Effector memory CD4-positive, alpha-beta T cell (primary cell): ENCODE results near the gene DTNB.

Source experiments
- DNase-seq, 3 donors: peaks; one replicate each; pipeline ENCODE4 v3.0.0-alpha.2; 2020
- H3K27ac ChIP-seq: 2 replicates; pipeline ENCODE4 v1.7.0; 2013; ENCODE audit warnings: mild to moderate bottlenecking, low read length, moderate library complexity; ENCODE audit not compliant: insufficient read depth, poor library complexity, severe bottlenecking
- H3K27me3 ChIP-seq: replicated peaks from 2 replicates; pipeline ENCODE4 v1.7.0; 2013; ENCODE audit warnings: mild to moderate bottlenecking, low read length; ENCODE audit not compliant: insufficient read depth, control insufficient read depth, poor library complexity, severe bottlenecking
- H3K36me3 ChIP-seq: 2 replicates; pipeline ENCODE4 v1.7.0; 2013; ENCODE audit warnings: mild to moderate bottlenecking, low read length, moderate library complexity; ENCODE audit not compliant: control insufficient read depth, insufficient read depth
- H3K4me1 ChIP-seq: 2 replicates; pipeline ENCODE4 v1.7.0; 2013; ENCODE audit warnings: low read length, mild to moderate bottlenecking; ENCODE audit not compliant: control insufficient read depth, insufficient read depth, poor library complexity, severe bottlenecking
- H3K4me3 ChIP-seq: 2 replicates; pipeline ENCODE4 v1.7.0; 2013; ENCODE audit warnings: low read length, low read depth, mild to moderate bottlenecking; ENCODE audit not compliant: insufficient read depth, poor library complexity, severe bottlenecking
- H3K9me3 ChIP-seq: 2 replicates; pipeline ENCODE4 v1.7.0; 2013; ENCODE audit warnings: mild to moderate bottlenecking, low read length, moderate library complexity; ENCODE audit not compliant: control insufficient read depth

DTNB gene

DNA sequence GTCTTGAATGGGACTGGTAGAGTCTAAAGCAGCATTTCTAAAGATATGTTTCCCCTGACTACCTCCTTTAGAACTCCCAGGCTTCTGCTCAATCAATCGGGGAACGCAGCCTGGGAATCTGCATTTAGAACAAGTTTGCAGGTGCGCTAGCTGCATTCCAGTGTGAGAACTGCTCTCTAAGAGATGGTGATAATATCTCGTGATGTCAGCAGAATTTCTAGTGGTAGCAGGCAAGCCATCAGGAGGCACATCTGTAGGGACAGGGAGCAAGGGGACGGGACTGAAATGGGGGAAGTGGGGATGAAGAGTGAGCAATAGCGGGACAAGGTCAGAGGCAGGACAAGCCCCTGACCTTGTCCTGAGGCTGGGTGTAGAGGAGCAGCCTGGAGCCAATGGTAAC lies 211.4 kb downstream of the DTNB start:
- Histone ChIP-seq H3K4me1 (no peaks in the 10 kb centered on the region), H3K4me3 (no peak overlapping the region), H3K27ac (no peak overlapping the region), H3K27me3 (no peaks in the 10 kb centered on the region), H3K36me3 (no peaks in the 10 kb centered on the region), H3K9me3 (no peaks in the 10 kb centered on the region)
- no peak for DNase-seq

GRCh38 chr2:25460261-25460905 lies 213.0 kb downstream of the DTNB start:
- no peak for DNase-seq

DNA sequence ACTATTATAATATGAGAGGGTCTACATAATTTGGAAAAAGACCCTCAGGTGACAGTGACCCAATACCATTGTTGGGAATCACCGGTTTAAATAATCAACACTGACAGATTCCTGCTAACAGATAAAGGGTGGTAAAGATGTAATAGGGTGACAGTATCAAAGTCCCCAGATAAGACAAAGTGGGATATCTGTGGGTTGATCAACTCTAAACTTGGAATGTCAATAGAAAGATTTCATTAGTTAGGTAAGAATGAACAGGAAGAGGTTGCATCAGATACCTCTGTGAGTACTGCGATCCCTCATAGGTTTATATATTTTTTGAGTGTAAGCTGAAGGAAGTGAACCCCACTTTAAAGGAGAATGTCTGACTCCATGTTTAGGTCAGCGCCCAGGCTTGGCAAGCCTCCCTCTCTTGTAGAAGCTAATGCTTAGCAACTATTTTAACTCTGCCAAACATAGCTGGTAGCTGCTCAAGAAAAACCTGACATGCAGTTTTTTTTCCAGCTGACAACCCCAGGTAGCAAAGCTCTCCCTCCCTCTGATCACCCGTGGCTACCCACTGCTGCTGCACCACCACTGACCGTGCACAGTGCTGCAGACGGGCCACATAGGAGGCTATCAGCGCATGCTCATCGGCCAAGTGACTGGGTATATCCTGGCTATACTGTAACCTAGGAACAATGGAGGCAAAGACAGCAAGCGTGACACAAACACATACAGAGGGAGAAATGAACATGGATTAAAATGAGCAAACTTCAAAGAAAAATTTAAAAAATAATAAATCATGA lies 218.4 kb downstream of the DTNB start:
- H3K4me1 ChIP-seq: no peaks in the 10 kb centered on the region
- no peaks in the 10 kb centered on the region for H3K9me3 ChIP-seq
- no peaks in the 10 kb centered on the region for H3K36me3 ChIP-seq
- no peak overlapping the region for H3K4me3 ChIP-seq
- no peak for DNase-seq
- H3K27me3 ChIP-seq: no peaks in the 10 kb centered on the region
- no peak overlapping the region for H3K27ac ChIP-seq

More at GRCh38 chr2:25460261-25460905, 213.0 kb downstream of the DTNB start:
- Histone ChIP-seq H3K36me3 (no peaks in the 10 kb centered on the region), H3K9me3 (no peaks in the 10 kb centered on the region), H3K27me3 (no peaks in the 10 kb centered on the region), H3K27ac (no peak overlapping the region), H3K4me1 (no peaks in the 10 kb centered on the region), H3K4me3 (no peak overlapping the region)

- no peaks in the 10 kb centered on the region for H3K27me3 ChIP-seq
- H3K9me3 ChIP-seq: no peaks in the 10 kb centered on the region
- no peaks in the 10 kb centered on the region for H3K36me3 ChIP-seq
- H3K27ac ChIP-seq: no peak overlapping the region
- no peaks in the 10 kb centered on the region for H3K4me1 ChIP-seq
- no peak for DNase-seq
- H3K4me3 ChIP-seq: no peak overlapping the region
Observed at GRCh38 chr2:25453199-25453905, 220.0 kb downstream of the DTNB start.

DNA sequence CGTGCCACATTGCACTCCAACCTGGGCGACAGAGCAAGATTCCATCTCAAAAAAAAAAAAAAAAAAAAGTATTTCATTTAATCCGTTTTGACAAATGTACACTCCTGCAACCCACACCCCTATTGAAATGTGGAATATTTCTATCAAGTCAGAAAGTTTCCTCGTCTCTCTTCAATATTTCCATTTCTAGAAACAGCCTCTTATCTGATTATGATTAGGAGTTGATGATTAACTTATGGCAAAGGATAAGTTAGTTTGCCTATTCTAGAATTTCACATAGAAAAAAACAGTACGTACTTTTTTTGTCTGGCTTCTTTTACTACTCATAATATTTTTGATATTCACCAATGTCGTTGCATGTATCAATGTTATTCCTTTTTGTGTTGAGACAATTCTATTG lies 224.6 kb downstream of the DTNB start:
- no peaks in the 10 kb centered on the region for H3K4me1 ChIP-seq
- H3K27ac ChIP-seq: no peak overlapping the region
- no peaks in the 10 kb centered on the region for H3K9me3 ChIP-seq
- no peak for DNase-seq
- H3K36me3 ChIP-seq: no peaks in the 10 kb centered on the region
- no peak overlapping the region for H3K4me3 ChIP-seq
- no peaks in the 10 kb centered on the region for H3K27me3 ChIP-seq

DNA sequence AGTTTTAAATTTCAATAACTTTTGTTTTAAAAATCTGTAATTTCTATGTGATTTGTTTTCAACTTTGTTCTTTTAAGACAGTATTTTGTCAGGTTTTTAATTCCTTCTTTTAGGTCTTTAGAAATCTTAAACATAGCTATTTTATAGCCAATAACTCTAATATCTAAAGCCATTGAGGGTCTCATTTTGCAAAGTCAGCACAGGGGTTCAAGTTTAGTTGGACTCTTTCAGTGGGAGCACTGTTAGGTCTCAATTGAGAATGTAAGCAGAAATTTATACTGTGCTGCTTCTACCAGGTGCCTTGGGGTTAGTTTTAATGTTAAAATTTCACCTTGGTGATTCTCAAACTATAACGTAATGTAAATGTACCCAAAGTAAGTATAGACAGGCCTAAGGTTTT lies 226.4 kb downstream of the DTNB start:
- no peaks in the 10 kb centered on the region for H3K27me3 ChIP-seq
- H3K4me1 ChIP-seq: no peaks in the 10 kb centered on the region
- DNase-seq: no peak
- no peak overlapping the region for H3K27ac ChIP-seq
- no peaks in the 10 kb centered on the region for H3K9me3 ChIP-seq
- H3K36me3 ChIP-seq: no peaks in the 10 kb centered on the region
- H3K4me3 ChIP-seq: no peak overlapping the region

GRCh38 chr2:25446122-25446521 lies 227.3 kb downstream of the DTNB start:
- no peaks in the 10 kb centered on the region for H3K9me3 ChIP-seq
- no peaks in the 10 kb centered on the region for H3K36me3 ChIP-seq
- no peaks in the 10 kb centered on the region for H3K27me3 ChIP-seq
- no peak overlapping the region for H3K4me3 ChIP-seq
- H3K4me1 ChIP-seq: no peaks in the 10 kb centered on the region
- DNase-seq: no peak
- H3K27ac ChIP-seq: no peak overlapping the region

DNA sequence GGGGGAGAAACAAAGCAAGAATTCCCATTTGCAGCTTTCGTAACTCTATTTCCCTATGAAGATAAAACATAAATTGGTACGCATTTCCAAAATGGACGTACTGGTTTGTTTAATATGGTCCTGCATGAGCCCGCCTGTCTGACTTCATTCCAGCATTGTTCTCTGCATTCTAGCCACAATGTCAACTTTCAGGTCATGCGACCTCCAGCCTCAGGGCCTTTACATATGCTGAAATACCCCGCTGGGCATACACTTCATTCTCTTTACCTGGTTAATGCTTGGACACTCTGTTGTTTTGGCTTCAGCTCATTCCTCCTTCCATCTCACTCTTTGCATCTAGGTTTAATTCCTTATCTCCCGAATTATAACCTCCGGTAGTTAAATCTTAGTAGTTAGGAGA lies 227.9 kb downstream of the DTNB start:
- H3K9me3 ChIP-seq: no peaks in the 10 kb centered on the region
- H3K27ac ChIP-seq: no peak overlapping the region
- no peak for DNase-seq
- no peak overlapping the region for H3K4me3 ChIP-seq
- no peaks in the 10 kb centered on the region for H3K27me3 ChIP-seq
- H3K4me1 ChIP-seq: no peaks in the 10 kb centered on the region
- H3K36me3 ChIP-seq: no peaks in the 10 kb centered on the region

DNA sequence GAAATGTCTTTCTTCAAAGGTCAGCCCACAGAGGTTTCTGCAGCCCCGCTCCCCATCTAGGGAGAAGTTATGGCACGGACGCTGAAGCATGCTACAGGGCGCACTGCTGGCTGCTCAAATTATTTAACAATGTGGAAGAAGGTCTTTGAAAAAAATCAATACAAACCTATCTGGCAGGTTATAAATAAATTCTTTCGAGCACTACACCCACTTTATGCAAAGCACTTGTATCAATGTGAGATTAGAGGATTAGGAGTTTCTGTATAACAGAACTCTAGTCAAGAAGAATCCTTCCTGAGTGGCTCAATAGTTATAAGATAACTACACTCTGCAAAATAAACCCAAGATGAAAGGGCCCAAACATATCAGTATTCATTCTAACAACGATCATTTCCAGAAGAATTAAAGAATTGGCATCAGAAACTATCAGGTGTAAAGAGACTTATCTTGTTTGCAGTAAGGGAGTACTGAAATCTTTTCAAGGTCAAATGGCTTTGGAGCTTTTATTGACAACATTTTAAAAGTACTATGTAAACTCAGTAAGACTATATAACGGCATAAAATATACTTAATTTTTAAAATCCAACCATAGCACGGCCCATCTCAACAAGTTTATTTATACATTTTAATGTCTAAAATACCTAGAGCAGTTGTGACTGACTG lies 228.6 kb downstream of the DTNB start:
- no peaks in the 10 kb centered on the region for H3K9me3 ChIP-seq
- no peak overlapping the region for H3K4me3 ChIP-seq
- H3K27ac ChIP-seq: no peak overlapping the region
- no peaks in the 10 kb centered on the region for H3K27me3 ChIP-seq
- no peaks in the 10 kb centered on the region for H3K4me1 ChIP-seq
- DNase-seq: no peak
- H3K36me3 ChIP-seq: no peaks in the 10 kb centered on the region
